Measurements from ENCODE around the gene ILF3. TPM values are rescaled to one million over a fixed set of nuclear protein-coding genes. Genes with fewer than 3 reads are reported as not detected.
A peak's percentile ranks its signal among the peaks of the same experiment; 100 is the strongest.
"Not testable (repeated sequence)": the region's sequence is repeated elsewhere in the genome, so short reads cannot be mapped to it uniquely, and the experiment has no call there.

ILF3 gene
- total and polyA plus RNA-seq, 2 experiments from 2014 or later = 191 to 224 TPM

- Histone ChIP-seq H3K27ac (no peak overlapping the region), H3K27me3 (no peaks in the 10 kb centered on the region), H3K9me3 (ENCODE audit: low read depth) (no peaks in the 10 kb centered on the region), H3K4me1 (ENCODE audit: low read depth) (no peaks in the 10 kb centered on the region), H3K36me3 (peaks cover 32% of the 10 kb centered on the region), H3K4me3 (no peak overlapping the region)
- DNase-seq (ENCODE audit: low read depth in 1 of 2, low spot score in 1 of 2) = no peak
- TF ChIP-seq CTCF (IDR thresholded peaks at IDR 0.05; ENCODE audit: low read depth, low read length) = no peak
These were observed 16.0 kb downstream of the ILF3 start for GRCh38 chr19:10670182-10670581.

- H3K36me3 ChIP-seq = peaks cover 38% of the 10 kb centered on the region
- no peak for DNase-seq (ENCODE audit: low read depth in 1 of 2, low spot score in 1 of 2)
These were observed 17.0 kb downstream of the ILF3 start for GRCh38 chr19:10670876-10671804.

GRCh38 chr19:10671922-10672321 lies 17.8 kb downstream of the ILF3 start:
- not testable (repeated sequence) for H3K9me3 ChIP-seq (ENCODE audit: low read depth); H3K4me1 ChIP-seq (ENCODE audit: low read depth); DNase-seq (ENCODE audit: low read depth in 1 of 2, low spot score in 1 of 2); H3K27me3 ChIP-seq; H3K27ac ChIP-seq; H3K4me3 ChIP-seq
- peaks cover 41% of the 10 kb centered on the region for H3K36me3 ChIP-seq

More at GRCh38 chr19:10670876-10671804, 17.0 kb downstream of the ILF3 start:
- TF ChIP-seq CTCF (IDR thresholded peaks at IDR 0.05; ENCODE audit: low read depth, low read length) = no peak
- H3K9me3 ChIP-seq (ENCODE audit: low read depth) = no peaks in the 10 kb centered on the region
- H3K4me3 ChIP-seq = no peak overlapping the region
- H3K27me3 ChIP-seq = no peaks in the 10 kb centered on the region
- H3K4me1 ChIP-seq (ENCODE audit: low read depth) = no peaks in the 10 kb centered on the region
- no peak overlapping the region for H3K27ac ChIP-seq

GRCh38 chr19:10675214-10675613 lies 21.1 kb downstream of the ILF3 start:
- H3K4me1 ChIP-seq (ENCODE audit: low read depth); H3K27me3 ChIP-seq; H3K9me3 ChIP-seq (ENCODE audit: low read depth); H3K27ac ChIP-seq; H3K4me3 ChIP-seq; DNase-seq (ENCODE audit: low read depth in 1 of 2, low spot score in 1 of 2): not testable (repeated sequence)
- peaks cover 69% of the 10 kb centered on the region for H3K36me3 ChIP-seq

GRCh38 chr19:10677751-10678150 lies 23.6 kb downstream of the ILF3 start:
- H3K4me1 ChIP-seq (ENCODE audit: low read depth) = peaks cover 9% of the 10 kb centered on the region
- H3K9me3 ChIP-seq (ENCODE audit: low read depth) = no peaks in the 10 kb centered on the region
- H3K27me3 ChIP-seq = no peaks in the 10 kb centered on the region
- no peak overlapping the region for H3K4me3 ChIP-seq
- no peak for DNase-seq (ENCODE audit: low read depth in 1 of 2, low spot score in 1 of 2)
- H3K27ac ChIP-seq = peak overlapping the region; percentile 16
- peaks cover 81% of the 10 kb centered on the region for H3K36me3 ChIP-seq
- no peak for TF ChIP-seq CTCF (IDR thresholded peaks at IDR 0.05; ENCODE audit: low read depth, low read length)

- peaks cover 9% of the 10 kb centered on the region for H3K4me1 ChIP-seq (ENCODE audit: low read depth)
- DNase-seq (ENCODE audit: low read depth in 1 of 2, low spot score in 1 of 2) = no peak
- TF ChIP-seq CTCF (IDR thresholded peaks at IDR 0.05; ENCODE audit: low read depth, low read length) = no peak
- no peaks in the 10 kb centered on the region for H3K9me3 ChIP-seq (ENCODE audit: low read depth)
- H3K27me3 ChIP-seq = no peaks in the 10 kb centered on the region
- H3K36me3 ChIP-seq = peaks cover 82% of the 10 kb centered on the region
- no peak overlapping the region for H3K4me3 ChIP-seq
- H3K27ac ChIP-seq = peak overlapping the region; percentile 16
These were observed 24.7 kb downstream of the ILF3 start for GRCh38 chr19:10678813-10679212.

All from cardiac muscle cell (in vitro differentiated cells and primary cell).